Measurements from ENCODE around the gene AFF3. TPM values are rescaled to one million over a fixed set of nuclear protein-coding genes. Genes with fewer than 3 reads are reported as not detected.

AFF3 gene
- total and polyA plus RNA-seq, 2 of the 8 experiments (the other 6 are each of a cell fraction or from before 2014, with no cell fraction given) = 0.27 to 3.0 TPM

DNA sequence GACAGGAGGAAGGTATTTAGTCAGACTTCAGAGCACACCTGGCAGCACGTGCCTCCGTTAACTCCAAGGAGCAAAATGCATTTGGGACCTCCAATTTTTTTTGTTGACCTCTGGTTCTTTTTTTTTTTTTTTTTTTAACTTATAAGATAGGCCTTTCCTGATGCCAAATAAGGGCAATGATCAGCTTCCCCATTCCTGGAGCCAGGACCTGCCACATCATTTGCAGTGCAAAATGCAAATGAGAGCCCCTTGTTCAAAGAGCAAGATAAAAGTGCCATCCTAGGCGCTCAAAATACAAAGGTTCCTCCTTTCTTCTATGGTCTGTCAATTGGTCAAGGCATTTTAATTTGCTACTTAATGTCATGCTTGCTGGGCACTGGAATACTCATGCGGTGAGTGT is 519.4 kb downstream of the AFF3 start:
- no peak overlapping the region for H2BK5ac ChIP-seq (ENCODE audit: low read depth, low read length)
- H3K9me3 ChIP-seq (ENCODE audit: insufficient read depth in 2 of 2, low read depth in 1 of 2, low read length in 1 of 2) = no peaks in the 10 kb centered on the region
- H3K23ac ChIP-seq (ENCODE audit: insufficient read length) = no peak overlapping the region
- H3K56ac ChIP-seq (replicated peaks; ENCODE audit: insufficient read length, low read depth, low read length) = no peak overlapping the region
- H4K91ac ChIP-seq (replicated peaks; ENCODE audit: insufficient read length, low read length) = no peak overlapping the region
- no peaks in the 10 kb centered on the region for H3K36me3 ChIP-seq (ENCODE audit: control insufficient read depth in 2 of 4, insufficient read depth in 4 of 4, low read length in 3 of 4)
- H3K79me1 ChIP-seq (ENCODE audit: low read depth, low read length) = no peaks in the 10 kb centered on the region
- FAIRE-seq (no peak), DNase-seq (ENCODE audit: low read depth in 1 of 2, low spot score in 2 of 2) (no peak)
- peaks cover 3% of the 10 kb centered on the region; the same call in 1 of the 2 replicates for H3K23me2 ChIP-seq (ENCODE audit: low read depth, low read length)
- H4K5ac ChIP-seq (ENCODE audit: insufficient read length, low read depth, low read length) = no peak overlapping the region
- no peak overlapping the region for H3K27ac ChIP-seq (ENCODE audit: low read depth, low read length)
- no peaks in the 10 kb centered on the region; a peak in 1 of 7 replicates for H3K27me3 ChIP-seq (replicated peaks in 1 of 4; ENCODE audit: control insufficient read depth in 3 of 4, extremely low read depth in 1 of 4, insufficient read depth in 3 of 4, low read length in 3 of 4)
- H2BK120ac ChIP-seq (replicated peaks; ENCODE audit: low read depth, low read length) = no peak overlapping the region
- no peak overlapping the region for H2BK15ac ChIP-seq (ENCODE audit: low read length)
- no peak overlapping the region for H2AK5ac ChIP-seq (ENCODE audit: low read depth, low read length)
- H2BK12ac ChIP-seq (ENCODE audit: low read depth, low read length) = no peak overlapping the region
- no peak overlapping the region for H4K8ac ChIP-seq (ENCODE audit: extremely low read depth, insufficient read depth, low read length)
- no peak overlapping the region for H2BK20ac ChIP-seq (ENCODE audit: low read length)
- POLR2A ChIA-PET (ENCODE audit: partially characterized antibody) = no interaction called here
- CTCF ChIA-PET (ENCODE audit: partially characterized antibody) = interaction anchor here (0.5 to 2.0 kb wide), 4 partner anchors 16 to 798 kb away, joined by 3 to 4 read pairs (median 4); no protein-coding TSS in a partner anchor
- H3K14ac ChIP-seq (ENCODE audit: insufficient read length) = no peak overlapping the region
- no peaks in the 10 kb centered on the region; a peak in 1 of 7 replicates for H3K4me1 ChIP-seq (replicated peaks in 1 of 4; ENCODE audit: control insufficient read depth in 3 of 4, insufficient read depth in 4 of 4, low read length in 3 of 4)
- H3K9ac ChIP-seq (replicated peaks in 1 of 4; ENCODE audit: extremely low read depth in 1 of 4, low read depth in 3 of 4, low read length in 3 of 4) = no peak overlapping the region
- no peak overlapping the region for H3K4ac ChIP-seq (replicated peaks; ENCODE audit: insufficient read length, low read depth, low read length)
- no peak overlapping the region for H3K4me2 ChIP-seq (ENCODE audit: insufficient read depth in 1 of 2, low read depth in 2 of 2, low read length in 2 of 2)
- H3K4me3 ChIP-seq (ENCODE audit: extremely low read depth in 1 of 4, insufficient read depth in 2 of 4, low read depth in 3 of 4, low read length in 4 of 4) = no peak overlapping the region
- TF ChIP-seq ATF2 (IDR thresholded peaks at IDR 0.05; ENCODE audit: low read length) (no peak), SRF (IDR thresholded peaks at IDR 0.05; ENCODE audit: low read depth, low read length) (peak; percentile 52; the same call in 1 of the 2 replicates)
- 100% methylated on average over 4 of the region's 4 CpGs; no CpG with 5 or more reads in 1 of the 2 experiments for WGBS, 2 experiments (ENCODE audit: extremely low coverage in 1 of 2, insufficient coverage in 1 of 2, insufficient read length in 1 of 2, insufficient replicate concordance in 2 of 2, low coverage in 1 of 2, low lambda C conversion rate in 2 of 2, missing lambda C conversion rate in 1 of 2)
- no peak overlapping the region for H2AFZ ChIP-seq (ENCODE audit: low read length)
- no peaks in the 10 kb centered on the region for H3K79me2 ChIP-seq (ENCODE audit: control insufficient read depth in 1 of 2, insufficient read depth in 2 of 2, low read length in 2 of 2)
- no peaks in the 10 kb centered on the region for H4K20me1 ChIP-seq (replicated peaks in 1 of 2; ENCODE audit: control insufficient read depth in 1 of 2, insufficient read depth in 2 of 2, low read length in 2 of 2)
- no peak overlapping the region for H3K18ac ChIP-seq (ENCODE audit: extremely low read depth, low read length)
